ENCODE measurements around the gene FLVCR1.

The FLVCR1 gene

DNA sequence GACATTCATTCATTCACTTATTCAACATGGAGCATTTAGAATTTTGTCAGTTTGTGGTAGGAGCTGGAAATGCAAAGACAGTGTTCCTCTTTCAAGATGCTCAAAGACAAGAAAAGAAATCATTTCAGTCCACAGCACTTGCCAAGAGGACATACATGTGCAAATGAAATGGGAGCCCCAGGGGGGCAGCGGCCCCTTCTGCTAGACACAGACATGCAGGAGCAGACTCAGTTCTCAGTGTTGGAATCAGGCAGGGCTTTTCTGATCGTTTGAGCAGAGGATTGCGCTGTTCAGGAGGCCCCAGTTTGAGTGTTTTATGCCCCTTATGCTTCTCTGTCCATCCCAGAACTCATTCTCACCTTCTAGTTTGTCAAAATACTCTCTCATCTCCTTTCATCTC is 56.7 kb downstream of the FLVCR1 start:
- TF ChIP-seq, protein P1, sequence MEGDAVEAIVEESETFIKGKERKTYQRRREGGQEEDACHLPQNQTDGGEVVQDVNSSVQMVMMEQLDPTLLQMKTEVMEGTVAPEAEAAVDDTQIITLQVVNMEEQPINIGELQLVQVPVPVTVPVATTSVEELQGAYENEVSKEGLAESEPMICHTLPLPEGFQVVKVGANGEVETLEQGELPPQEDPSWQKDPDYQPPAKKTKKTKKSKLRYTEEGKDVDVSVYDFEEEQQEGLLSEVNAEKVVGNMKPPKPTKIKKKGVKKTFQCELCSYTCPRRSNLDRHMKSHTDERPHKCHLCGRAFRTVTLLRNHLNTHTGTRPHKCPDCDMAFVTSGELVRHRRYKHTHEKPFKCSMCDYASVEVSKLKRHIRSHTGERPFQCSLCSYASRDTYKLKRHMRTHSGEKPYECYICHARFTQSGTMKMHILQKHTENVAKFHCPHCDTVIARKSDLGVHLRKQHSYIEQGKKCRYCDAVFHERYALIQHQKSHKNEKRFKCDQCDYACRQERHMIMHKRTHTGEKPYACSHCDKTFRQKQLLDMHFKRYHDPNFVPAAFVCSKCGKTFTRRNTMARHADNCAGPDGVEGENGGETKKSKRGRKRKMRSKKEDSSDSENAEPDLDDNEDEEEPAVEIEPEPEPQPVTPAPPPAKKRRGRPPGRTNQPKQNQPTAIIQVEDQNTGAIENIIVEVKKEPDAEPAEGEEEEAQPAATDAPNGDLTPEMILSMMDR (conservative IDR thresholded peaks at IDR 0.05): no peak
- no peak overlapping the region for H3K27ac ChIP-seq

DNA sequence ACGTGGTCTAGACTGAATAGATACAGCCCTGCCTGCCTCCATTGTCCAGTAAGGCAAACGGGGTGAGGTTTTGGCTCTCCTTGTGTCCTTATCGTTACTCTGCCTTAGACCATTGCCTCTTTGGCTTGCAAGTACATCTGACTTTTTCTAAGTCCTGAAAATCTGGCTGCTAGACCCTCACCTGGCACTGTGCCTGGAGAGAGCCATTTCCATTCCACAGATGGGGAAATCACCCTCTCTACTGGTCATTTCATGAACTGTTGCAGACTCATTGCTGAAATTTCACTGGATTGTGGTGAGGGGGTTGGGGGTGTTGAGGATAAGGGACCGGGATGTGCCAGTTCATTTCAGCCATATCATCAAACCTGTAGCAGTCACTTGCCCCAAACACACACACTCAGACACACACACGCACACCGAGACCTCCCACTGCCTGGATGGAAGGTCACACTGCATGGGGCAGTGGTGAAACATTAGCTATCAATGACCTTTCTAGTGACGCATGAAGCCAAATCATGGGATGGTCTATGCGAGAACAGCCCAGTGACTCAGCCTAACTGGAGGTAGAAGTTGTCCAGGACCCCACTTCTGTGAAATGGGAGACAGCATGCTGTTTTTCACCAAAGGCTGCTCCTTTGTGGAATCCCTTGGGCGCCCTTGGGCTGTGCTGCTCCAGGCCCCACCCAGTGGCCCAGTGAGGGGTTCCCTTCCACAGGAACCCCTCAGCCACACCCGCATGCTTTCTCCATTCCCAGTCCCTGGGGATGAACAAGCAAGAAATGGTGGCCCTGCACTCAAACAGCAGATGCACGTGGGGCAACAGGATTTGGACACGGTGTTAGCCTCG is 57.4 kb downstream of the FLVCR1 start:
- H3K27ac ChIP-seq: no peak overlapping the region
- TF ChIP-seq ZFX (IDR thresholded peaks at IDR 0.05): no peak
- TF ChIP-seq, protein P1 (conservative IDR thresholded peaks at IDR 0.05): peak; percentile 29

DNA sequence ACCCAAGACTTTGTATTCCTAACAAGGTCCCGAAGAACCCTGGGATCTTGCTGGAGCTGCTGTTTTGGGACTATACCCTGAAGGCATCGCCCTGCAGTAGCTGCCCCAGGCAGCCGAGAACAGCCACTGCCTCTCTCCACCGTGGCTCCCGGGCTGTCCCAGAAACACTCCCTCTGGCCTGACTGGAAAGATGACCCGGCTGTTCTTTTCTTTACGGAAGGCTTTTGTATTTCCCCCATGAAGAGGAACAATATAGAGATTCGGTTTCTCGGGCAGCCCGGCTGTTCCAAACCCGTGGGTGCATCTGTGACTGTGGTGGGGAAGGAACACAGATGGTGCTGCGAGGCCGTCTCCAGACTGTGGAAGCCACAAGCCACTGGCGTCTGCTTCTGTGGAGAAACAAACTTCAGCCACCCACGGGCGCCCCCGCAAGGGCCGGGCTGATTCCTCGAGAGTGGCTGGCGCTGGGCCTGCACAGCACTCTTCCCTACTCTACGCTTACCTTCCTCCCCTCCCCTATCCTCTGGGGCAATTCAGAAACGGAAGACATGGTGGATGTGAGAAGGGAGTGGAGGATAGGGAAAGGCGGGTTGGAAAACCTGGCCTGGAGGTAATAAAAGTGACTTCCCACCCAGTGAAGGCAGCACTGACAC is 58.5 kb downstream of the FLVCR1 start:
- TF ChIP-seq, protein P1 (conservative IDR thresholded peaks at IDR 0.05): no peak
- no peak for TF ChIP-seq ZFX (IDR thresholded peaks at IDR 0.05)
- H3K27ac ChIP-seq: no peak overlapping the region

DNA sequence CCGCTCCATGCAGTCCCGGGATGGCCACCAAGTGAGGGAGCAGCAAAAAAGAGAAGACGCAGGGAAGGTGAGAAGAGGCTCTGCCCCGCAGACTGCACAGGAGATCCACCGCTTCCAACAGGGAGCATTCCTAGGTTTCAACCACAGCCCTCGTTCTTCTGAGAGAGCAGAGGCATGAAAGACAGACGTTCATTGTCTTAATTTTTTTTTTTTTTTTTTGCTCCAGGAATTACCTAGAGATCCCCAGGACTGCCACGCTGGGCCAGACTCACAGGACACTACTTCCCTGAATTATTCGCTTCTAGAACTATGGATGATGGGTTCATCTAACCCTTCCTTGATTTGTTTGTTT is 59.0 kb downstream of the FLVCR1 start:
- TF ChIP-seq ZFX (IDR thresholded peaks at IDR 0.05): no peak
- TF ChIP-seq, protein P1 (conservative IDR thresholded peaks at IDR 0.05): no peak
- no peak overlapping the region for H3K27ac ChIP-seq

DNA sequence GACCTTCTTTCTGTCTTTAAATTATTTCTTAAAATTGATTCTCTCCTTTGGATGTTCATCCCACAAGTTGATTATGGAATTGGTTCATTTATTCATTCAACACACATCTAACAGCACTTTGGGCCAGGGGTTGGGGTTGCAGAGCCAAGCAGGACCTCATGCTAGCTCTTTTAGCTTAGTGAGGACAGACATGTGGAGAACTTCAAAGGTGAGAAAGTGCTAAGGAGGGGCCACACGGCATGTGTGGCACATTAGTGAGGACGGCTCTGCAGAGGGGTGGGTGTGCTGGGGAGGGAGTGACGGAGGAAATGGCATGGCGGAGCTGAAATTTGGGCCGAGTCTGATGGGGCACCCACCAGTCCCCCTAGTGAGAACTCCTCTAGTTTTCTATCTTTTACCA is 59.8 kb downstream of the FLVCR1 start:
- no peak overlapping the region for H3K27ac ChIP-seq
- TF ChIP-seq, protein P1 (conservative IDR thresholded peaks at IDR 0.05): no peak
- TF ChIP-seq ZFX (IDR thresholded peaks at IDR 0.05): no peak

DNA sequence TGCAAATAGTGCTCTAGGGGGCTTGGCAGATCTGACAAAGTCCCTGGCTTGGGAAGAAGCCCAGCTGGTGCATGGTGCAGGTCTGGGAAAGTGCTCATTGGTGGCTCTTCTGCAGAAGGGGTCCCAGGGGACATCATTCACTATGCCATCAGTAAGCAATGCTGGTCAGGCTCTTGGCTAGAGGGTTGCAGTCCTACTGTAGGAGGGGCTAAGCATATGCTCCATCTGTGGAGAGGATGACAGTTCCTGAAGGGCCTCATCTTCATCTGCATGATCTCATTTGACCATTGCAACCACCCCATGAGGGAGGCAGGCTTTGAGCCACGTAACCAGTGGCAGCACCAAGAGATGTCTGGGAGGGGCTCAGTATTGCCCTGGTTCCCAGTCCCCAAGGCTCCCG is 60.7 kb downstream of the FLVCR1 start:
- no peak for TF ChIP-seq ZFX (IDR thresholded peaks at IDR 0.05)
- no peak overlapping the region for H3K27ac ChIP-seq

DNA sequence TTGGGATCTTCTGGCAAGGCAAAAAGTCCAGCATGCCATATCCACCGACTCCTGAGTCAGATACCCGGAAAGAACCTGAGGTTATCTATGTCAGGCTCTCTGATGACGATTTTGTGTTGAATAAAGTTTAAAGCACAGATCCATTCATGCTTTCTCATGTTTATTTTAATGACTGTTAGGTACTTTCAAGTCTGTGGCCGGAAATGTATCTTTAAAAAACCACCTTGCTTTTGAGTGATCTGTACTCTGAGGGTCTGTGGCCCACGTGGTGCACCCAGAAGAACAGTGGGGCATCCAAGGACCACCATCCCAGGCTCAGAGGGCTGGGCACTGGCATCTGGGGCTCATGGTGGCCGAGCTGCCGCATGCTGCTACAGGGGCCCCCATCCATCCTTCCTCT is 62.2 kb downstream of the FLVCR1 start:
- H3K27ac ChIP-seq: no peak overlapping the region
- TF ChIP-seq, protein P1 (conservative IDR thresholded peaks at IDR 0.05): no peak
- no peak for TF ChIP-seq ZFX (IDR thresholded peaks at IDR 0.05)
